K562 (cell line): Measurements from ENCODE around the gene SLCO3A1.

Experiments
- DIDO1 ChIP-seq: fragments of 450-650 bp; IDR thresholded peaks from 2 replicates; pipeline ENCODE4 v1.6.1; 2016; ENCODE audit warnings: low read depth, missing biosample characterization, missing genetic modification characterization
- DNMT1 ChIP-seq: fragments of 450-650 bp; IDR thresholded peaks from 2 replicates; pipeline ENCODE4 v1.6.1; 2016; ENCODE audit warnings: antibody characterized with exemption, mild to moderate bottlenecking
- EZH2 ChIP-seq: IDR thresholded peaks from 2 replicates; pipeline ENCODE4 v1.6.1; 2012; ENCODE audit warnings: low read depth, mild to moderate bottlenecking, inconsistent platforms, low read length, borderline replicate concordance
- GABPA ChIP-seq: fragments of 200-800 bp; sonication (Bioruptor generic); conservative IDR thresholded peaks from 2 replicates; pipeline ENCODE4 v1.6.1; 2016; ENCODE audit warnings: low read depth, missing genetic modification characterization, missing compliant biosample characterization
- LEF1 ChIP-seq: fragments of 450-650 bp; IDR thresholded peaks from 2 replicates; pipeline ENCODE4 v1.6.1; 2016; ENCODE audit warnings: mild to moderate bottlenecking
- MYC ChIP-seq, 2 experiments: fragments of 250-450 bp in 1 of 2; sonication (Bioruptor Pico) in 1 of 2; IDR thresholded peaks; 2 replicates each; pipeline versions ENCODE4 v1.5.1 to v1.6.1; 2012 to 2021; ENCODE audit warnings: low read depth in 2 of 2, borderline replicate concordance in 1 of 2, improper control_type of control experiment in 1 of 2, low read length in 1 of 2, mild to moderate bottlenecking in 1 of 2, moderate library complexity in 1 of 2
- NR2C2 ChIP-seq, 2 experiments: fragments of 200-800 bp in 1 of 2; sonication (Bioruptor generic) in 1 of 2; sonication (generic) in 1 of 2; formaldehyde crosslinking in 1 of 2; IDR thresholded peaks; 2 replicates each; pipeline versions ENCODE4 v1.6.1 to v1.8.0; 2016 to 2022; ENCODE audit warnings: mild to moderate bottlenecking in 1 of 2, missing compliant biosample characterization in 1 of 2, missing genetic modification characterization in 1 of 2, missing genetic modification reagents in 1 of 2
- POLR2A ChIP-seq: fragments of 450-650 bp; conservative IDR thresholded peaks from 2 replicates; pipeline ENCODE4 v1.6.1; 2016
- YY1 ChIP-seq, 3 experiments: IDR thresholded peaks; 2 replicates each; pipeline ENCODE4 v1.6.1; 2011; ENCODE audit warnings: low read length in 2 of 3, mild to moderate bottlenecking in 2 of 3, moderate library complexity in 2 of 3, borderline replicate concordance in 1 of 3, control low read depth in 1 of 3, low read depth in 1 of 3; ENCODE audit not compliant: insufficient read depth in 3 of 3, insufficient replicate concordance in 2 of 3, control insufficient read depth in 1 of 3, insufficient read length in 1 of 3; ENCODE audit errors: extremely low read depth in 1 of 3
- ZBTB1 ChIP-seq: sonication (generic); formaldehyde crosslinking; IDR thresholded peaks from 2 replicates; pipeline ENCODE4 v1.8.1; 2023; ENCODE audit warnings: missing genetic modification reagents, low read depth, mild to moderate bottlenecking, borderline replicate concordance
- ZNF766 ChIP-seq: fragments of 200-800 bp; sonication (Bioruptor generic); conservative IDR thresholded peaks from 2 replicates; pipeline ENCODE4 v1.6.1; 2016; ENCODE audit warnings: missing genetic modification characterization, missing compliant biosample characterization
- TF ChIP-seq, protein P1 (sequence below): sonication (generic); formaldehyde crosslinking; IDR thresholded peaks from 2 replicates; pipeline ENCODE4 v1.8.1; 2023; ENCODE audit warnings: mild to moderate bottlenecking, missing genetic modification reagents
- TF ChIP-seq, protein P2 (sequence below), 3 experiments: IDR thresholded peaks in 2 of 3; conservative IDR thresholded peaks in 1 of 3; 2 replicates each; pipeline ENCODE4 v1.5.1; 2011 to 2012; ENCODE audit warnings: low read length in 3 of 3, mild to moderate bottlenecking in 3 of 3, control low read depth in 2 of 3, improper control_type of control experiment in 1 of 3, inconsistent platforms in 1 of 3, low read depth in 1 of 3, mixed read lengths in 1 of 3, moderate library complexity in 1 of 3; ENCODE audit not compliant: insufficient read depth in 2 of 3

DNA sequence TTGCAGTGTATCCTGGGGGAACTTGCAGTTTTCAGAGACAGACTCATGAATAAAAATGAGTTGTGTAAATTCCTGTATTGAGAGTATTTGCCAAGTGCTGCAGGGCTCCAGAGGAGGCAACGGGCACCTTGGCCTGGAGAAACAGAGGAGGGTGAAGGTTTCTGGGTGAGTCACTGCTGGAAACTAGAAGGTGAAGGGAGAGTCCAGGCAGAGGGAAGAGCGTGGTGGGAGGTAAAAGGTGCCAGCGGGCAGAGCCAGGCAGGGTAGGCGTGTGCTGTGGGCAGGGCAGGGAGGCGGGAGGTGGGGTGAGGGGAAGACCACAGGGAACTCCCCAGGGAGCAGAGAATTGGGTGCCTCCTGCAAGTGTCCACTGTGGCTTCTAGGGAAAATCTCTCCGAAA lies 120.8 kb downstream of the SLCO3A1 start:
- TF ChIP-seq EZH2 (no peak), MYC (IDR thresholded peaks at IDR 0.05; ENCODE audit: low read depth, low read length) (no peak), MYC (CRISPR knock-in tag; IDR thresholded peaks at IDR 0.05; ENCODE audit: borderline replicate concordance, low read depth) (no peak), ZNF766 (CRISPR knock-in tag) (no peak), POLR2A (no peak), YY1 (IDR thresholded peaks at IDR 0.05; ENCODE audit: borderline replicate concordance in 1 of 3, control insufficient read depth in 1 of 3, extremely low read depth in 1 of 3, insufficient read depth in 3 of 3, insufficient read length in 1 of 3, insufficient replicate concordance in 2 of 3, low read depth in 1 of 3, low read length in 2 of 3) (no peak), DIDO1 (no peak), ZBTB1 (CRISPR knock-in tag) (no peak), DNMT1 (no peak), GABPA (no peak), LEF1 (no peak), NR2C2 (CRISPR knock-in tag; IDR thresholded peaks at IDR 0.05) (no peak), NR2C2 (tag; IDR thresholded peaks at IDR 0.05) (no peak)
- TF ChIP-seq, protein P1, sequence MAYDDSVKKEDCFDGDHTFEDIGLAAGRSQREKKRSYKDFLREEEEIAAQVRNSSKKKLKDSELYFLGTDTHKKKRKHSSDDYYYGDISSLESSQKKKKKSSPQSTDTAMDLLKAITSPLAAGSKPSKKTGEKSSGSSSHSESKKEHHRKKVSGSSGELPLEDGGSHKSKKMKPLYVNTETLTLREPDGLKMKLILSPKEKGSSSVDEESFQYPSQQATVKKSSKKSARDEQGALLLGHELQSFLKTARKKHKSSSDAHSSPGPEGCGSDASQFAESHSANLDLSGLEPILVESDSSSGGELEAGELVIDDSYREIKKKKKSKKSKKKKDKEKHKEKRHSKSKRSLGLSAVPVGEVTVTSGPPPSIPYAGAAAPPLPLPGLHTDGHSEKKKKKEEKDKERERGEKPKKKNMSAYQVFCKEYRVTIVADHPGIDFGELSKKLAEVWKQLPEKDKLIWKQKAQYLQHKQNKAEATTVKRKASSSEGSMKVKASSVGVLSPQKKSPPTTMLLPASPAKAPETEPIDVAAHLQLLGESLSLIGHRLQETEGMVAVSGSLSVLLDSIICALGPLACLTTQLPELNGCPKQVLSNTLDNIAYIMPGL (CRISPR knock-in tag) = no peak
- TF ChIP-seq, protein P2, sequence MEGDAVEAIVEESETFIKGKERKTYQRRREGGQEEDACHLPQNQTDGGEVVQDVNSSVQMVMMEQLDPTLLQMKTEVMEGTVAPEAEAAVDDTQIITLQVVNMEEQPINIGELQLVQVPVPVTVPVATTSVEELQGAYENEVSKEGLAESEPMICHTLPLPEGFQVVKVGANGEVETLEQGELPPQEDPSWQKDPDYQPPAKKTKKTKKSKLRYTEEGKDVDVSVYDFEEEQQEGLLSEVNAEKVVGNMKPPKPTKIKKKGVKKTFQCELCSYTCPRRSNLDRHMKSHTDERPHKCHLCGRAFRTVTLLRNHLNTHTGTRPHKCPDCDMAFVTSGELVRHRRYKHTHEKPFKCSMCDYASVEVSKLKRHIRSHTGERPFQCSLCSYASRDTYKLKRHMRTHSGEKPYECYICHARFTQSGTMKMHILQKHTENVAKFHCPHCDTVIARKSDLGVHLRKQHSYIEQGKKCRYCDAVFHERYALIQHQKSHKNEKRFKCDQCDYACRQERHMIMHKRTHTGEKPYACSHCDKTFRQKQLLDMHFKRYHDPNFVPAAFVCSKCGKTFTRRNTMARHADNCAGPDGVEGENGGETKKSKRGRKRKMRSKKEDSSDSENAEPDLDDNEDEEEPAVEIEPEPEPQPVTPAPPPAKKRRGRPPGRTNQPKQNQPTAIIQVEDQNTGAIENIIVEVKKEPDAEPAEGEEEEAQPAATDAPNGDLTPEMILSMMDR (IDR thresholded peaks at IDR 0.05 in 2 of 3, conservative IDR thresholded peaks at IDR 0.05 in 1 of 3; ENCODE audit: insufficient read depth in 2 of 3, low read depth in 1 of 3, low read length in 3 of 3) = no peak
